NCI-H226 (cell line): ENCODE data around the gene WDR47.
"Not testable (repeated sequence)": the region's sequence is repeated elsewhere in the genome, so short reads cannot be mapped to it uniquely, and the experiment has no call there.

Source experiments
- DNase-seq: peaks from one replicate; pipeline ENCODE4 v3.0.0-alpha.2; 2015

WDR47 gene

DNA sequence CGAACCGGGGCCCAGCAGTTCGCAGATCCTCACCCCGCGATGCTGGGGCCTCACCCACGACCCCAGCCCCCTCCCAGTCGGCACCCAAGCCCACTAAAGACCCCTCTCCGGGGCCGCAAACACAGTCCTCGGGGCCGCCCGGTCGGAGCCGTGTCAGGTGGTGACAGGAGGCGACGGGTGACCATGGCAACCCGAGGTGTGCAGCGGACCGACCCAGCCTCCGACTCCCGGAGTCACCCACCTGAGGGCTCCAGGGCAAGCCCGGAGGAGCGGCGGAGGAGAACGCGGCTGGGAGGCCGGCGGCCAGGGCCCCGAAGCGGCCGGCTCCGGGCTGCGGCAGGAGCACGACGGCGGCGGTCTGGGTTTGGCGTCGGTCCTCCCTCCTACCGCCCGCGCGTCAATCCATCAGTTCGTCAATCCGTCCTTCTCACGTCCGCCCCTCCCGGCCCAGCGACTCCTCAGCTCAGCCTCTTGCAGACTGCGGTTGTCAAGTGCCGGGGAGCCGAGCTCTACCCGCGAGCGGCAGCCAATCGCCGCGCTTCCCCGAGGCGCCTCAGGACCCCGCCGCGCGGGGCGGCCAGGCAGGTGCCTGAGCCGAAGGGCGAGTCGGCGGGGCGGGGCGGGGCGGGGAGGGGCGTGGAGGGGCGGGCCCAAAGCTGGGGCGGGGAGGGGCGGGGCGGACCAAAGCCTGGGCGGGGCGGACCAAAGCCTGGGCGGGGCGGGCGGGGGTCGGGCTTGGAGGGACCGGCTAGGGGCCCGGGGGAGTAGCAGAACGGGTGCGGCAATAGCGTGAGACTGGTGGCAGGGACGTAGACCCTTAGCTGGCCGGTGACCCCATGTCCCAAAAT is at the start of gene WDR47:
Gene WDR47 (minus strand): TSS at position 482 of the 848 bp plus-strand sequence. CDS start 18,590 bp downstream, outside the sequence.
- peak; percentile 95 for DNase-seq

DNA sequence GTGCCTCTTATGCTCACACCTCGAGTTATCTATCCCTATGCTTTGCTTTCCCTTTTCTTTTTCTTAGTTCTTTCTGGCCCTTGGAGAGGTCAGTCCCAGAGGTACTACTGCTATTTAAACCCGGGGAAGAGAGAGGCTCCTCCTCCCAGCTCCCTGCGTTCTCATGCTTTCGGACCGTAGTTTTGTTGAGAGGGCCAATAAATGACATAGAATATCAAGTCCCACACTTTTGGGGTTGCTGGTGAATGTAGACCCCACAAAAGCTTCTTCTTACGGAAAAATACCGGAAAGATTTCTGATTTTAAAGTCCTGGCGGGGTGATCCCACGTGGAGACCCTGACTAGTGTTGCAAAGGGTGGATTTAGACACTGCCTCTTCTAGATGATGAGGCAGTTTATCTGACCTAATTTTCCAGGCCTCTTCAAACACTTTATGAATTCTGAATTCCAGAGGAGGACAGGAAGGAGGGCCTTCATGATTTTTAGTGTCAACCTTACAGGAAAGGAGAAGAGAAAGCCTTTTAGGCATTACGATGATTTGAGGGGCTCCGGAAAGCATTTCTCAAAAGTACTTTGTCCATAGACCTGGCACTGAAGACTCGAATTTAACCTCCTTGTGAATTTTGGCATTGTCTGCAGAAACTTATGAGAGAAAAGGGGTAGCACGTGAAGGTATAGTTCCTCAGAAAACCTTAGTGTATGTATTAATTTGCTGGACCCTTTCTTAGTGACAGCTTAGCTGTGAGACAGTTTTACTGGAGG is 49.4 kb upstream of the WDR47 start:
- peak; percentile 37 for DNase-seq

DNA sequence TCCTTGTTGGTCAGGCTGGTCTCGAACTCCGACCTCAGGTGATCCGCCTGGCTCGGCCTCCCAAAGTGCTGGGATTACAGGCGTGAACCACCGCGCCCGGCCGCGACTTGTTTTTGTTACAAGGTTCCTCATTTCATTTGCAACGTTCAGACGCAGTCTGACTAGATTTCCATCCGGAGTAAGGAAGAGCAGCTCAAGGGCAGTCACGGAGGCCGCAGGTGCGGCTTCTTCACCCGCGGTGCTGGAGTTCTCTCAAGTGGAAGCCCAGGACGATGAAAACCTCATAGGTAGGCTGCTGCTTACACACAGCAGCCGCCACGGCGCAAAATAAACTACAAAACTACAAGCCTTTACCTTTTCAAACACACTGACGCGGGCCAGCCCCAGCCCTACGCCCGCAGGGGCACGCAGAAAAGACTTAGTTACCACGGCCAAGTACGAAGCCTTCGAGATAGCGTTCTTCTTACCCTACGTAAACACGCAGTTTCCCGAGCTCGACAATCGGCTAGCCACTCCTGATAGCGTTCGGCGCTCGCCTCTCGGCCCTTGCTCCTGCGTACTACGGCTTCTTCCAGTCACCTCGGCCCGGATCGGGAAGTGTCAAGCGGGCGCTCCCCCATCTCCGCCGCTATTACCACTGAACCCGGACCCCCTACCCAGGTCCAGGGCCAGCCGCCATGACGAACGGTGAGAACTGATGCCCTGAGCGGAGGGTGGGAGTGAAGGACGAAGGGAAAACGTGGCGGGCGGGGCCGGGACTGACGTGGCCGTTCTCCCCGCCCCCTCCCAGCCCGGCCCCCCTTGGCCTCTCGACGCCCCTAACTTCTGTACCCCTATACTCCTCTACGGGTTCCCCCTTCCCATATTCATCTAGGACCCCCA is 48.5 kb upstream of the WDR47 start, which contains the start of gene TMEM167B:
Gene TMEM167B (plus strand): TSS at position 569 of the 882 bp plus-strand sequence. CDS start 109 bp downstream, at position 678.
- DNase-seq, result peak; percentile 95

DNA sequence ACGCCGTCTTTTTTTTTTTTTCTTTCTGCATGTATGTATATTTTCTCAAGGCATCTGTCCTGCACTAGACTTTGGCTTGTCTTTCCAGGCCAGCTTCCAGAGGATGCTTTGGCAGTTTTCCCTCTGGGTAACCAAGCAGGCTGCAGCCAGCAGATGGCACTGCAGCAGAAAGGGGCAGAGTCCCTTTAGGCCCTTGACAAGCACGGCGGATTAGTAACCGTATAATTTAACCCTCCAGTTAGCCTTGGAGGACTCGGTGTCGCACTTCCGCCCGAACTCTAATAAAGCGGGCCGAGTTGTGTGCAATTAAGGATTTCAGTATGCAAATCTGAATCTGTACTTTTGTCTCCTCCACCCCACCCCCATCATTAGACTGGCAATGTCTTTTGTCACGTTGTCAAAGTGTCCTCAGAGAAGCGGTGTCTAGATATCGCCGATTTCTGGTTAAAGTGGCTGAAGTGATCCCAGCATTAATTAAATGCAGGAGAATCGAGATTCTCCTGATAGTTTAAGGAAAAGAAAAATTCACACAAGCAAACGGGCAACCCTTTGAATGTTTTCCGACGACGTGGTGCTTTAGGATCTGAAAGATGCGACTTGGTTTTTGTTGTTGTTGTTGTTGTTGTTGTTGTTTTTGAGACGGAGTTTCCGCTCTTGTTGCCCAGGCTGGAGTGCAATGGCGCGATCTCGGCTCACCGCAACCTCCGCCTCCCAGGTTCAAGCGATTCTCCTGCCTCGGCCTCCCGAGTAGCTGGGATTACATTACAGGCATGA is 47.5 kb upstream of the WDR47 start:
- no peak for DNase-seq

DNA sequence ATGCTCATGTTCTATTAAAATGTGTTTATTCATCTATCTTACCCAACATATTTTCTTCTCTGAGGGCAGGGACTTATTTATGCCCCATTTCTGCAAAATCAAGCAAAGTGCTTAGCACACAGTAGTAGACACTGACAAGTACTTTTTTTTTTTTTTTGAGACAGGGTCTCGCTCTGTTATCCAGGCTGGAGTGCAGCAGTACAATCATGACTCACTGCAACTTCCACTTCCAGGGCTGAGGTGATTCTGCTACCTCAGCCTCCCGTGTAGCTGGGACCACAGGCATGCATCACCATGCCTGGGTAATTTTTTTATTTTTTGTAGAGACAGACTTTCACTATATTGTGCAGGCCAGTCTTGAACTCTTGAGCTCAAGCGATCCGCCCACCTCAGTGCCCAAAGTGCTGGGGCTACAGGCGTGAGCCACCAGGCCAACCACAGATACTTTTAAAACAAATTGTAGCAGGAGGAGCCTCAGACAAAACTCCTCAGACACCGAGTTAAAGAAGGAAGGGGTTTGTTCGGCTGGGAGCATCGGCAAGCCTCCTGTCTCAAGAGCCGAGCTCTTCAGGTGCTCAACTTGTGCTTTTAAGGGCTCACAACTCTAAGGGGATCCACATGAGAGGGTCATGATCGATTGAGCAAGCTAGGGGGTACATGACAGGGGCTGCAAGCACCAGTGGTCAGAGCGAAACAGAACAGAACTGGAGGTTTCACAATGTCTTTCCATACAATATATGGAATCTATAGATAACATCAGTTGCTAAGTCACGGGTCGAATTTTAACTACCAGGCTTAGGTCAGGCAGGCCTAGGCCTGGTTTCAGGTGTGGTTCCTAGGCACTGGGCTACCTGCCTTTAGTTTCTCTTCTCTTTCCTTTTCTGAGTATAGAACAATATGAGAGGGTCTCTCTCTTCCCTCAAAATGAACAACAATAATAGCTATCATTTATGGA is 42.9 kb upstream of the WDR47 start:
- DNase-seq, result peak; percentile 61

DNA sequence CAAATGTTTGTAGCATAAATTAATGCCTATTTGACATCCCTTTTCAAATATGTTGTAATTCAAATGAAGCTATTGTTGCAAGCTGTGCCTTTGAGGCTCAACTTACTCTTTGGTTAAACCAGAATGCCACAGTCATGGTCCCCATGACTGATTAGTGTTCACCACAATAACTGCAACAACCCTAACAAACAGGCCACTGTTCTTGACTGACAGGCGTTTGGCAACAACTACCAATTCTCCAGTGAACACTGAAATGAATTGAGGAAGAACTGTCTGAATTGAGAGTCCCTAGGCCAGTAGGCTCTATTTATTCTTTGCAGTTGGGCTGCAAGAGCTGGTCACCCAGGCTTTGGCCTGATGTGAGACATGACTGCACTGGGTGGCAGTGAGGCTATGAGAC is 42.0 kb upstream of the WDR47 start:
- DNase-seq, result no peak

DNA sequence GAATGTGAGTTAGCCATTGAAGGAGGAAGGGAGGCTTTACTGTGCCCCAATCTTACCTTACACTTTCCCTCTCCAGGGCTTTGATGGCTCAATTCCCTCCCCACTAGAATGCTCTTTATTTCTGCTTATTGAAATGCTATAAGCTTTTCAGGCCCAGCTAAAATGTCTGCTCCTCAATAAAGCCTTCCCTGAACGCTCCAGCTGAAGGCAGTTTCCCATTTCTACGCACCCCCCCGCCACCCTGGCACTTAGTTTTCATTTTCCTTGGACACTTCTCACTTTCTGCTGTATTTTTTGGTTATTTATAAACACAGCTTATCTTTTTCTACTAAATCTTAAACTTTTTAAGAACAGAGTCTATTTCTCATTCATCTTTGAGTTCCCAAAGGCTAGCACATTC is 41.6 kb upstream of the WDR47 start:
- no peak for DNase-seq

DNA sequence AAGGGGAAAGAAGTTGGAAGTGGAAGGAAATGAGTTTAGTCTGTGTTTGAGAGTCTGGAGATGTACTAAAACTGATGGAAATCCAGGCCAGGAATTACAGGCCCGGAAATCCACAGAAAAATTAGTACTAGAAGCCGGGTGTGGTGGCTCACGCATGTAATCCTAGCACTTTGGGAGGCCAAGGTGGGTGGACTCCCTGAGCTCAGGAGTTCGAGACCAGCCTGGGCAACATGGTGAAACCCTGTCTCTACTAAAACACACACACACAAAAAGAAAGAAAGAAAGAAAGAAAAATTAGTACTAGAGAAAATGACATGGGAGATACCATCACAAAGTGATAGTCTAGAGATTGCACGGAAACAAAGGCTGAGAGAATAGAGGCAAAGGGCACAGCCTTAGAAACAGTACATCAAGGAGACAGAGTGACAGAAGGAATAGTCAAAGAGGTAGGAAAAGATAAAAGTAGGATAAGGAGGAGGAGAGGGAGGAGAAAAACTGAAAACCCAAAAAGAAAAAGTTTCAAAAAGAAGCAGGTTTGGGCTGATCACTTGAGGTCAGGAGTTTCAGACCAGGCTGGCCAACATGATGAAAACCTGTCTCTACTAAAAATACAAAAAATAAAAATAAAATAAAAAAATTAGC is 38.7 kb upstream of the WDR47 start:
- no peak for DNase-seq

DNA sequence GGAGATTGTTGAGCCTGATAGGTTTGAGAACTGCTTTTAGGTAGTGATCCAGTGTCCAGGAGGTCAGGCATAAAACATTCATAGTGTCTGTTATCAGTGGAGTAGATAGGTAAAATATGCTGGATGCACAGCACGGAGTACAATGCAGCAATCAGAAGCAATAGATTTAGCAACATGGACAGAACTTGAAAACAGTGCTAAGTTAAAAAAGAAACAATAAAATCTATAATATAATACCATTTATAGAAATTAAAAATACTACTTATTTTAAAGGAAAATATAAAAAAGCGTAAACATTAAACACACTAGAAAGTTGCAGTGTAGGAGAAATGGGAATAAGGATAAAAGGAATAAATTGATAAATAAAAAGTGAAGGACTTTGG is 37.3 kb upstream of the WDR47 start:
- DNase-seq, result no peak

DNA sequence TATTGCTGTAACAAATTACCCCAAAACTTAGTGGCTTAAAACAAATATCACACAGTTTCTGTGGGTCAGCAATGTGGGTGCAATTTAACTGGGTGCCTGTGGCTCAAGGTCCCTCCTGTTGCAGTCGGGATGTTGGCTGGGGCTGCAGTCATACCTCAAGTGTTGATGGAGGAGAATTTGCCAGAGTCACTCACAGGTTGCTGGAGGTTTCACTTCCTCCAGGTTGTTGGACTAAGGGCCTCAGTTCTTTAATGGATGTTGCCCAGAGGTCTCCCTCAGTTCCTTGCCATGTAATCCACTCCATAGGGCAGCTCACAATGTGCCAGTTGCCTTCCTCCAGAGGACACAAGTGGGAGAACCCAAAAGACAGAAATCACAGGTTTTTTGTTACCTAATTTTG is 36.4 kb upstream of the WDR47 start:
- no peak for DNase-seq

DNA sequence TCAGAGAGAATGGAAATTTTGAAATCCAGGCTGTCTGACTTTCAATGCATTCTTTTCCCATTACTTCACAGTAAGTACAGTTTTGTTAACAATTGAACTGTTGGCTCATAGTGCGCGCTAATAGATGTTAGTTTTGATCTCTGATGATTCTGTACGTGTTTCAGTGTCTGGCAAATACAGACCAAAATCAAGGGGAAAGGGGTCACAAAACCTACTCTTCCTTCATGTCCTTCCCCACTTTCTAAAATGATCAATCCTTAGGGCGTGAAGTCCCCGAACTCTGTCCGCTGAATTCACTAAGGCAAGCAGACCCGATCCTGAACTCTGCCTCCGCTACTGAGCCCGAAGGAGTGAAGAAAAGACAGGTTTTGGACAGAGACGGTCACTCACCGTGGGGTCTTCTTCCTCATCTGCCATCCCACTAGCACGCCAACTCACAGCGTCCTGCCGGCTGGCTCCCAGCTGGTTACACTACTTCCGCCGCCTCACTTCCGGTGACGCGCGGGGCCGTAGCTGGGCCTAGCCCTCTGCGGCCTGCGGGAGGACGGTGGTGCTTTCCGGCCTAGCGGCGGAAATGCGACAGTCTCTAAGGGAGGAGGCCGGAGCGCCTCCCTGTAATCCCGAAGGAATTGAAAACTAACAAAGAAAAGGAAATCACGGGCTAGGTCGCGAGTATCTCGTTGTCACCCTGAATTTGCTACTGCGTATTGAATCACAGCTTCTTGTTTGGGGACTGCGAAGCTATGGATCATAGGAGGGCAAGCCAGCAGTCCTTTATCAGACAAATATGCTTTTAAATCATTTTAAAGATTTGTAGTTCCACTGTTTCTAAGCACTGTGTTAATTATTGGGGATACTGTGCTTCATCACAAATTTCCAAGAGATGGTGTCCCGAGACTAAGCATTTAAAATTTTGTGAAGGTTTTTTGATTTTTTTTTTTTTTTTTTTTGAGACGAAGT is 33.9 kb upstream of the WDR47 start, which contains the start of gene TAF13:
Gene TAF13 (minus strand): TSS at position 473 of the 960 bp plus-strand sequence. CDS start 56 bp downstream, at position 417.
- peak; percentile 98 for DNase-seq

DNA sequence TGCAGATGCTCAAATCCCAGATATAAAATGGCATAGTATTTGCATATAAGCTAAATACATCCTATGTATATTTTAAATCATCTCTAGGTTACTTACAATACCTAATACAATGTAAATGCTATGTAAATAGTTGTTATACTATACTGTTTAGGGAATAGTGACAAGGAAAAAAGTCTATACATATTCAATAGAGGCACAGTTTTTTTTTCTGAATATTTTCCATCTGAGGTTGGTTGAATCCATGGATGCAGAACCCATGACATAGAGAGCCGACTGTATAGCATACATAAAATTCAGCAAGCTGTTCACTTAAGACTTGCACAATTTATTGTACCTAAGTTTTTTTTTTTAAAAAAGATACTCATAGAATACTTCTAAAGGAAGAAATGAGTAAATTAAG is 27.4 kb upstream of the WDR47 start:
- DNase-seq, result no peak

DNA sequence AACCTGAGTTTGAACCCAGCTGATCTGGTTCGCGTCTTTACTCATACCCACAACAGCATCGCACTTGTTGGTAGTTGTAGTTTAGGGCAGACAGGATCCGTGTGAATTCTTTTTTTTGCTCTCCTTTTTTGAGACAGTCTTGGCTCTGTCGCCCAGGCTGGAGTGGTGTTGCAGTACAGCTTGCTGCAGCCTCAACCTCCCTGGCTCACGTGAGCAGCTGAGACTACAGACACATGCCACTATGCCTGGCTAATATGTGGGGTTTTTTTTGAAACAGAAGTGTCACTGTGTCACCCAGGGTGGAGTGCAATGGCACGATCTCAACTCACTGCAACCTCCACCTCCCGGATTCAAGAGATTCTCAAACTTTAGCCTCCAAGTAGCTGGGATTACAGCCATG is 26.0 kb upstream of the WDR47 start:
- no peak for DNase-seq

DNA sequence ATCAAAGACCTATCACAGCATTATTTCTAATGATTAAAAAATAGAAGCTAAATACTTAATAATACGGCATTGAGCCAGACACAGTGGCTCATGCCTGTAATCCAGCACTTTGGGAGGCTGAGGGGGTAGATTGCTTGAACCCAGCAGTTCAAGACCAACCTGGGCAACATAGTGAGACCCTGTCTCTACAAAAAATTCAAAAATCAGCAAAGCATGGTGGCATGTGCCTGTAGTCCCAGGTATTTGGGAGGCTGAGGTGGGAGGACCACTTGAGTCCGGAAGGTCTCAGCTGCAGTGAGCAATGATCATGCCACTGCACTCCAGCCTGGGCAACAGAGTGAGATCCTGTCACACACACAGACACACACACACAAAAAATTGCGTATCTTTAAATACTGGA is 23.2 kb upstream of the WDR47 start:
- no peak for DNase-seq

DNA sequence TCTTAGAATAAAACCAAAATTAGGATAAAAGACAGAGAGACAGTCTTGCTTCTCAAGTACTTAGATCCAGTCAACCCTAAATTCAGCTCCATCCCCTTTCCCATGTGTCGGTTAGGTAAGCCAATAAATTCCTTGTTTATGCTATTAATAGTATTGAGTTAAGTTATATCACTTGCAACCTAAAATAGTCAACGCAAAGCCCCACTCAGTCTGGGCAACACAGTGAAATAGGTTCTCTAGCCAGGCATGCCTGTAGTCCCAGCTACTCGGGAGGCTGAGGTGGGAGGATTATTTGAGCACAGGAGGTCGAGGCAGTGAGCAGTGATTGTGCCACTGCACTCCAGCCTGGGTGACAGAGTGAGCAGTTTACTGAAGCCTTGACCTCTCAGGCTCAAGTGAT is 19.3 kb upstream of the WDR47 start:
- DNase-seq, result no peak

DNA sequence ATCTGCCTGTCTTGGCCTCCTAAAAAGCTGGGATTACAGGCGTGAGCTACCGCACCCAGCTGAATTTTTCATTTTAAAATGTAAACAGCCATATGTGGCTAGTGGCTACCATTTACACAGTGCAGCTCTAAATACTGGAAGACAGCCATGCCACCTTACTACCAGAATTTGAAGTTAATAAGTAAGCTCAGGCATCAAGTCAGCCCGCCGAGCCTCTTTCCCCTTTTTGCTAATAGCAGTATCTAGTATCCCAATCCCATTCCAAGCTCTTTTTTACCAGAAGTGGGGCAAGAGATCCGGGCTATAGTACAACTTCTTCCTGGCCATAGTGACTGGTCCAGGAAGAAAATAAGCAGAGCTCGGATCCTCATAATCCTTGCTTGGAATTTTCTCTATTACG is 18.8 kb upstream of the WDR47 start:
- DNase-seq, result no peak

DNA sequence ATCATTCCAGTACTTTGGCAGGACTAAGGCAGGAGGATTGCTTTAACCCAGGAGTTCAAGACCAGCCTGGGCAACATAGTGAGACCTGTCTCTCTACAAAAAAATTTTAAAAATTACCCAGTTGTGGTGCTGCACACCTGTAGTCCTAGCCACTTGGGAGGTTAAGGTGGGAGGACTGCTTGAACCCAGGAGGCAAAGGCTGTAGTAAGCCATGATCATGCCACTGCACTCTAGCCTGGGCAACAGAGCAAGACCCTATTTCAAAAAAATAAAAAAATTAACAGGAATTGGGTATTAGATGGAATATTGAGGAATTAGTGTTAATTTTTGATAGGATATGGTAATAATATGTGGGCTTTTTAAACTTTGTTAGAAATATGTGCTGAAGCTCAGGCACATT is 17.1 kb upstream of the WDR47 start:
- no peak for DNase-seq

DNA sequence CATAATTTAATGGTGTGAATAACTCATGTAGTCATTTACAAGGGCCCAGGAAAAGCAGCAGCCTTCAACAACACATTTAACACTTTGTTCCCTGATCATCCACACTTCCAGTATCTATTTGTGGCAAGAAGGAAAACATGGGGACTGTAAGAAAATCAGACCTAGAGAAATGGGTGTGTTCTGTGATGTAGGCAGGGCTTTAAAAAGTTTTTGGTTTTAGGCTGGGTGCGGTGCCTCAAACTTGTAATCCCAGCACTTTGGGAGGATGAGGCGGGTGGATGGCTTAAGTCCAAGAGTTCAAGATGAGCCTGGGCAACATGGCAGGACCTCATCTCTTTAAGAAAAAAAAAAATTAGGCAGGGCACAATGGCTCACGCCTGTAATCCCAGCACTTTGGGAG is 14.2 kb upstream of the WDR47 start:
- DNase-seq, result no peak

DNA sequence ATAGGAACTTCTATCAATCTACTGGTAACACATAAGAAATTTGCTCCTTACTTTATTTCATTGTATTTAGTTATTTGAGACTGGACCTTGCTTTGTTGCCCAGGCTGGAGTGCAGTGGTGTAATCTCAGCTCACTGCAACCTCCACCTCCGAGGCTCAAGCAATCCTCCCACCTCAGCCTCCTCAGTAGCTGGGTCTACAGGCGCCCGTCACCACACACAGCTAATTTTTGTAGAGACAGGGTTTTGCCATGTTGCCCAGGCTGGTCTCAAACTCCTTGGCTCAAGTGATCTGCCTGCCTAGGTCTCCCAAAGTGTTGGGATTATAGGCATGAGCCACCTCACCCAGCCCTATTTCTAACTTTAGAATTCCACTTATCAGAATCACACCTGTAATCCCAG is 10.2 kb upstream of the WDR47 start:
- DNase-seq, result not testable (repeated sequence)
